Astrocyte (in vitro differentiated cells and primary cell): ENCODE data around the gene CENPB.

Experiments
- EZH2 ChIP-seq: IDR thresholded peaks from 2 replicates; pipeline ENCODE4 v1.6.1; 2012; ENCODE audit warnings: mild to moderate bottlenecking, low read length, inconsistent platforms; ENCODE audit not compliant: insufficient read depth
- TF ChIP-seq, protein P1 (sequence below): IDR thresholded peaks from 2 replicates; pipeline ENCODE4 v1.5.1; 2011; ENCODE audit warnings: low read depth, mild to moderate bottlenecking, inconsistent platforms, low read length, moderate library complexity; ENCODE audit not compliant: insufficient read depth

GRCh38 chr20:3801299-3801698 lies 14.8 kb upstream of the CENPB start:
- TF ChIP-seq, protein P1, sequence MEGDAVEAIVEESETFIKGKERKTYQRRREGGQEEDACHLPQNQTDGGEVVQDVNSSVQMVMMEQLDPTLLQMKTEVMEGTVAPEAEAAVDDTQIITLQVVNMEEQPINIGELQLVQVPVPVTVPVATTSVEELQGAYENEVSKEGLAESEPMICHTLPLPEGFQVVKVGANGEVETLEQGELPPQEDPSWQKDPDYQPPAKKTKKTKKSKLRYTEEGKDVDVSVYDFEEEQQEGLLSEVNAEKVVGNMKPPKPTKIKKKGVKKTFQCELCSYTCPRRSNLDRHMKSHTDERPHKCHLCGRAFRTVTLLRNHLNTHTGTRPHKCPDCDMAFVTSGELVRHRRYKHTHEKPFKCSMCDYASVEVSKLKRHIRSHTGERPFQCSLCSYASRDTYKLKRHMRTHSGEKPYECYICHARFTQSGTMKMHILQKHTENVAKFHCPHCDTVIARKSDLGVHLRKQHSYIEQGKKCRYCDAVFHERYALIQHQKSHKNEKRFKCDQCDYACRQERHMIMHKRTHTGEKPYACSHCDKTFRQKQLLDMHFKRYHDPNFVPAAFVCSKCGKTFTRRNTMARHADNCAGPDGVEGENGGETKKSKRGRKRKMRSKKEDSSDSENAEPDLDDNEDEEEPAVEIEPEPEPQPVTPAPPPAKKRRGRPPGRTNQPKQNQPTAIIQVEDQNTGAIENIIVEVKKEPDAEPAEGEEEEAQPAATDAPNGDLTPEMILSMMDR: no peak
- TF ChIP-seq EZH2: no peak
